Measurements from ENCODE around the gene SH3BP5L.

The SH3BP5L gene

DNA sequence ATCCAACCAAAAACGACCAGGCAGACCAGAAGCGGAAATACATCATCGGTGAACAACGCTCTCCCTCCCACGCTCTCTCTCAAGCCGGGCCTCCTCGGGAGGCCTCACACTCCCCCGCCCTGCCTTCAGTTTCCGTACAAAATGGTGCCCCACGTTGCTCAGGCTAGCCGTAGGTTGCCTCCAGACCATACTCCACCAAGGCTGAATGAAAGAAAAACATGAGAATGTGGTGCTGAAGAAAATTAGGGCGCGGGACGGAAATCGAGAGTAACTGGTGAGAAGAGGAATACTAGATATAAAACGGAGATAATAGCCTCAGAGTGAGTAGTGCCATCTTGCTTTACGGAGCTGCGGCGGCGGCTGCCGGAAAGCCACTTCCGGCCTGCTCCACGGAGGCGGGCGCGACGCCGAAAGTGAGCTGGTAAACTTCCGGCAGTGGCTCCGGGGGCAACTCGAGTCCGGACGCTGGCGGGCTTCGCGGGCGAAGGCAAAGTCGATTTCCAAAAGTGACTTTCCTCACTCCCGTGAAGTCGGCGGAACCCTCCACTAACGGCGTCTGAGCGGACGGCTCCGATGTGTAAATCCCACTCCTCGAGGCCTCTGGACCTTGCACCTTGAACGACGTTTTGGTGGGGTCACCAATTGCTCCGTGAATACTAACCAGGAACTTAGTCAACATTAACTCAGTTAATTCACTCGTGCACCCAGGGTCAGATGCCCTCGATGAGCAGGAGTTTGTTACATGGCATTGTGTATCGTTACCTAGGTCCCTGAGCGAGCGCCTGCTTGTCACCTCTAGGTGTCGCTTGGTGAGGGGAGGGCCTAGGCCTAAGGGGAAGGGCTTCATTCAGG lies at the start of gene SH3BP5L:
Gene SH3BP5L, minus strand, starts transcription at position 7 of the 852 bp plus-strand sequence. CDS start 980 bp downstream, outside the sequence.
- DNase-seq (ENCODE audit: low spot score) (peak; percentile 87), FAIRE-seq (no peak)

DNA sequence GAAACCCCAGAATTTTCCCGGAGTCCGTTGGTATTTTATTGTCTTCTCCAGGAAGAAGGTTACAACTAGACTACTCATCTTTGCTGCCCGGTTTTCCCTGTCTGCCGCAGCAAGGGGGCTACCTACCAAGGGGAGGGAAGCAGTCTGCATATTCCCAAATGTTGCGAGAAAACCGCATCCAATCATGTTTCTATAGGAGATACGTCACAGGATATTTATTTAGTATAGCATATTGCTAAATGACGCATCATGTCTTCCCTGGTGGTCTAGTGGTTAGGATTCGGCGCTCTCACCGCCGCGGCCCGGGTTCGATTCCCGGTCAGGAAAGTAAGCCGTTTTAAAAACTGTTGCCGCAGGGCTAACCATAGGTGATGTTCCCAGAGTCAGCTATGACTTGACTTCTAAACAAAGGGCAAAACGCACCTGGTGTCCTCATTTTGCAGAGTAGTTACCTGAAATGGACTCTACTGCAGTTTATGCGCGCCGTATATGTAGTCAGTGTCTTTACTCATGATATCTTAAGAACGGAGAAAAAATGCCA lies 48.3 kb upstream of the SH3BP5L start:
- DNase-seq (ENCODE audit: low spot score) = peak; percentile 48
- FAIRE-seq = no peak

DNA sequence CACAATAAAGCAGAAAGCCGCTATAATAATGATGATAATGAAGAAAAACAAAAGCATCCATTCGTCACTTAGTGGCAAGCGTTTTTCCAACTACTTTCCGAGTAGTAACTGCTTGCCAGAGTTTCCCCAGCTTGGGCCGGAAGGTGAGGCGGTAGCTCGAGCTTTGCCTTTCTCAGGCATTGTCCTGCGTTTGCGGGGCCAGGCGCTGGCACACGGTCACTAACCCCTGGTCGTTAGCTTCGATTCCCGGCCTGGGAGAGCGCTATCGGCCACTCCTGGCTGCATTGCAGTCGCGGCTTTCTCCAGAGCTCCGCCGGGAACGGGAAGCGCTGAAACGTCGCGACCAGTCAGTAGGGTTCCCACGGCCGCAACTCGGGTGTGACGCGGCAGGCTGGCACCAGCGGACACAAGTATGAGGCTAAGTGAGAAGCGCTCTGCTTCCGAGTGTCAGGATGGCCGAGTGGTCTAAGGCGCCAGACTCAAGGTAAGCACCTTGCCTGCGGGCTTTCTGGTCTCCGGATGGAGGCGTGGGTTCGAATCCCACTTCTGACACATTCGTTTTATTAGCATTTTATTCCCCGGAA lies 47.8 kb upstream of the SH3BP5L start:
- no peak for FAIRE-seq
- peak; percentile 71 for DNase-seq (ENCODE audit: low spot score)

GRCh38 chr1:248872752-248873408 lies 47.2 kb upstream of the SH3BP5L start:
- DNase-seq (ENCODE audit: low spot score) = peak; percentile 34
- no peak for FAIRE-seq

DNA sequence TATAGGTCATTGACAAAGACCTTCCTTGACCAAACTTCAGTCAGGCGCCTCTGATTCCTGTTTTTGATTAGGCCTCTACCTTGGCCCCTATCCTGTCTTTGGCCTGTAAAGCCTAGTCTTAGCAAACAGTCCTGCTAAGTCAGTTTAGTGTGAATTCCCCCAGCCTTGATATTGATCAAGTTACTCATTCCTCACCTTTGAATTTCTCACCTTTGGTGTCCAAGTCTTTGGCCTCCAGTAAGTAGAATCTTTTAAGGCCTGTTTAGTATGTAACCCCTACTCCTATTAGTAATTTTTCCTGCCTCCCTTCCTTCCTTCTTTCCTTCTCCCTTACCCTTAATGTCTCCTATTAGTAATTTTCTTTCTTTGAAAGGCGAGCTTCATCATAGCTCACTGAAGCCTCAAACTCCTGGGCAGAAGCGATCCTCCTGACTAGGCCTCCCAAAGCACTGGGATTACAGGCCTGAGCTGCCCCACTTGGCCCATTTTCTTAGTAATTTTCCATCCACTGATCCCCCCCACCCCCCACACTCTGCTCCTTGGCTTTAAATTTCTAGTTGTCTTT lies 46.2 kb upstream of the SH3BP5L start:
- FAIRE-seq = no peak

GRCh38 chr1:248862998-248863881 lies 37.5 kb upstream of the SH3BP5L start:
- FAIRE-seq = no peak
- peak; percentile 24 for DNase-seq (ENCODE audit: low spot score)

More for the DNA sequence above, 46.2 kb upstream of the SH3BP5L start:
- DNase-seq (ENCODE audit: low spot score) = no peak

DNA sequence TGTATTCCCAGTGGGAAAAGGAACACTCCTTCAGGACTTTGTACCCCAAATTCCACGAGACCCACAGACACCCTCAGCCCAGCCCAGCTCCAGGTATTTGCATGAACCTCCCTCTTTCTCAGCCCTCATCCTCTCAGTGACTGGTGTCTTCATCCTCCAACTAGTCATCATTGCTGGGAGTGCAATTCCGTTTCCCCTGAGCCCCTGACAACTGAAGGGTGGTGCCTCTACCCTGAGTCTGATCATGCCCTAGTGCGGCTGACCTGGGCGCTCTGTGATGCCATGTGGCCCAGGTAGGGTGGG lies 36.9 kb upstream of the SH3BP5L start:
- no peak for DNase-seq (ENCODE audit: low spot score)

GRCh38 chr1:248861616-248862015 lies 35.9 kb upstream of the SH3BP5L start:
- FAIRE-seq (no peak), DNase-seq (ENCODE audit: low spot score) (no peak)

More for the DNA sequence above, 36.9 kb upstream of the SH3BP5L start:
- no peak for FAIRE-seq

GRCh38 chr1:248860007-248860406 lies 34.3 kb upstream of the SH3BP5L start:
- FAIRE-seq (no peak), DNase-seq (ENCODE audit: low spot score) (no peak)

- FAIRE-seq (no peak), DNase-seq (ENCODE audit: low spot score) (peak; percentile 92)
Measured at GRCh38 chr1:248858891-248859889, 33.5 kb upstream of the SH3BP5L start, which contains the start of gene ZNF692. Gene ZNF692, minus strand, starts transcription at chr1:248859085. Its CDS starts 776 bp downstream, at chr1:248858309.

DNA sequence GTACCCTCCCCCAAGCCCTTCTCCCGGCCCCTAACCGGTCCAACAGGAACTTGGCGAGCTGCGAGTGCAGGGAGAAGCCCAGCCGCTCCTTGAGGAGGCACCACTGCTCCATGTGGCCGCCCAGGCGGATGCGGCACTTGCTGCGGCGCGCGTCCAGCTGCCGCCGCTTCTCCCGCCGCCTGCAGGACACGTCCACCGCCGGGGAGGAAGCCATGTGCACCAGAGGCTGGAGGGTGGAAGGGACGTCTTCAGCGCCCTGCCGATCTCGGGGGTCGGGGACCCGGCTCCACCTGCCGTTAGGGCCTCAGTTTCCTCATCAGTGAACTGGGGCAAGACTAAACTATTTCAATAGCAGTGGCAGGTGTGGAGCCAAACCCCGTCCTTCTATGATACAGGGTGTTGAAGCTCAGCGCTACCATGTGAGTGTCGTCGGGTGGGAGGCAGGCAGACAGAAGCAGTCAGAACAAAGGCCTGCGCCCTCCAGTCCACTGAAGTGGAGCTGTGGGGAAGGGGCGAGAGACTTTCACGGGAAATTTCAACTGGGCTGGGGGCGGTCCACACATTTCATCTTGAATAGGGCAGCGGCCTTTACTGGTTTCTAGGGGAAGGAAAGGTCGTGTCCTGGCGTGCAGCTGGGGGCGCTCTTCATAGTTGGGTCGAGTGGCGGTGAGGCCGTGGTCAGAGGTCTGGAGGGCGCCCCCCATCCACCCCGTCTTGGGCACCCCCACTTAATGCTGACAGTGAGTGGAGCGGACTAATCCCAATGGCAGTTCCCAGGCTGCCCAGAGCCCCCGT lies 32.6 kb upstream of the SH3BP5L start:
- no peak for FAIRE-seq

GRCh38 chr1:248857749-248858095 lies 32.0 kb upstream of the SH3BP5L start:
- DNase-seq (ENCODE audit: low spot score) (no peak), FAIRE-seq (no peak)

More for the DNA sequence above, 32.6 kb upstream of the SH3BP5L start:
- peak; percentile 58 for DNase-seq (ENCODE audit: low spot score)

DNA sequence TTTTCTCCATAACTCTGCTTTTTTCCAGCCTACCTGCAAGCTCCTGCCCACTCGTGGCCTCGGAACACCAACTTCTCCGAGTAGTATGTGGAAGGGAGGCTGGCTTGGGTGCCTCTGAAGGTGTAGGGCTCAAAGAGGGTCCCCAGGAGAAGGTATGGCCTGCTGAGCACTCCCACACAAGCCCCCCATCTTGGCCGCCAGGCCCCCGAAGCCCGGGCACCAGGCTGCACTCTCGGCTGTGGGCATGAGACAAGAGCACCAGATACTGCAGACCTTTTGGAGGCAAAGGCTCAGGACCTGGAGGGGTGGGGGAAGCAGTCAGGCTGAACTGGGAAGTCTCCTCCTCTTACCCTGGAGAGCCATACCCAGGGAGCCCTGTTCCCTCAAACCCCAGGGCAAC lies 31.5 kb upstream of the SH3BP5L start:
- DNase-seq (ENCODE audit: low spot score) (no peak), FAIRE-seq (no peak)

GRCh38 chr1:248856176-248856575 lies 30.5 kb upstream of the SH3BP5L start:
- DNase-seq (ENCODE audit: low spot score) (no peak), FAIRE-seq (no peak)

DNA sequence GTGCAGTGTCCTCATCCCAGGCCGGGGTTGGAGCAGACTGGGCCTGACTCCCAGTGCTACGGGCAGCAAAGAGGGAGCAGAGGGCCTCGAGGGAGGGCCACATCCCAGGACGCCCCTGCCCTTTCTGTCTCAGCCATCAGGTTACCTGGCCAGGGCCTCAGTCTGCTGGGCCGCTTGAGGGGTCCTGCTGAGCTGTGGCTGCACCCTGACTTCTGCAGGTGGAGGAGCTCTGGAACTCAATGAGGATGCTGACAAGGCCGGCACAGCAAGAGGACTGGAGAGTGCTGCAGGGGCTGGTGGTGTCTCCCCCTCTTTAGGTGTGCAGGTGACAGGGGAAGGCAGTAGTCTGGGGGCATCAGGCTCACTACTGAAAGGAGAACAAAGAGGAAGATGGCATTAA lies 29.9 kb upstream of the SH3BP5L start:
- DNase-seq (ENCODE audit: low spot score) (no peak), FAIRE-seq (no peak)

GRCh38 chr1:248853663-248854375 lies 28.1 kb upstream of the SH3BP5L start:
- no peak for FAIRE-seq

DNA sequence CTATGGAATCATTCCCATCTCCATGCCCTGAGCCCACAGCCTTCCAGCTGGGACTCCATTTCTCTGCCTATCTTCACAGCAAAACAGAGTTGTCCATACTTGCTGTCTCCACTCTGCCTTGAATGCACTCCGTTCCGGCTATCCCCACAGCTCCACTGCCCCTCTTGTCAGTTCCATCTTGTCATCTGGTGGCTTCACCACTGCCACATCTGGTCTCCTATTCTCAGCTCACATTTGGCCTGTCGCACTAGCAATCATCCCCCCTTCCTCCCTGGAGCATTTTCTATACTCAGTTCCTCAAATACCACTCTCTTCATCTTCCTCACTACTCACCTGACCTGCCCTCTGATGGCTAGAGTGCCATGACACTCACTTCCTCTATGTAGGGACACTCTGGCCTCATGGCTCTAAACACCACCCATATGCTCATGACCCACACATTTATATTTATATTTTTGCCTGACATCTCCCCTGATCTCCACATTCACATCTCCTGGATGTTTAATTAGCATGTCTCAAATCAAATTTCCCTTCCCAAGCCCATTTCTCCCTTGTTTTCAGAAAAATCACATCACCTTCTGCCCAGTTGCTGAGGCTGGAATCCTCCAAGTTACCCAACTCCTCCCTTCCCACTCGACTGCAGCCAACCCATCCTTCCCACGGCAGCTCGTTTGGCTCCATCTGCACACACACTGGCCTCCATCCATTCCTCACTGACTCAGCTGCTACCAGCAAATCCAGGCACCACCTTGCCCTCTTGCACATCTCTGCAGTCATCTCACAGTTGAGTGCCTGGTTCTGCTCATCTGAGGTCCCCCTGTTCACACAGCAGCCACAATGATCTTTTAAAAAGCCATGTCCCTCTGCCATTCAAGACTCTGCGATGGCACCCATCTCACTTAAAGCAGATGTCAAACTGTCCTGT lies 27.0 kb upstream of the SH3BP5L start:
- no peak for DNase-seq (ENCODE audit: low spot score)
- FAIRE-seq = no peak

More at GRCh38 chr1:248853663-248854375, 28.1 kb upstream of the SH3BP5L start:
- no peak for DNase-seq (ENCODE audit: low spot score)

All from urothelium cell line (cell line).